HEK293 (cell line): ENCODE results near the gene VMAC.

Source experiments
- CTCF ChIA-PET: fragments of 350-600 bp; formaldehyde crosslinking; extraction: SDS; loops from one replicate; lab custom pipeline; 2021; ENCODE audit warnings: antibody characterized with exemption; lab: Yijun Ruan, JAX
- POLR2A ChIA-PET: fragments of 300-600 bp; formaldehyde crosslinking; extraction: SDS; loops from one replicate; lab custom pipeline; 2020; ENCODE audit warnings: antibody characterized with exemption, inconsistent platforms; lab: Yijun Ruan, JAX
- H3K27ac ChIP-seq: fragments of 200-500 bp; sonication (Bioruptor generic); 2 replicates; pipeline ENCODE4 v1.5.1; 2014; ENCODE audit warnings: low read depth, low read length, control low read depth, inconsistent platforms; ENCODE audit errors: extremely low read depth
- H3K36me3 ChIP-seq, 2 experiments: fragments of 200-500 bp in 1 of 2; sonication (Bioruptor generic) in 1 of 2; 1 replicate in 1 of 2; 2 replicates in 1 of 2; pipeline ENCODE4 v1.5.1; 2014 to 2017; ENCODE audit warnings: inconsistent platforms in 2 of 2, low read length in 2 of 2; ENCODE audit not compliant: control insufficient read depth in 2 of 2, insufficient read depth in 1 of 2
- H3K4me1 ChIP-seq: fragments of 200-500 bp; sonication (Bioruptor generic); 2 replicates; pipeline ENCODE4 v1.5.1; 2014; ENCODE audit warnings: mild to moderate bottlenecking, low read length, inconsistent platforms; ENCODE audit not compliant: control insufficient read depth, insufficient read depth
- H3K4me3 ChIP-seq: 2 replicates; pipeline ENCODE4 v1.5.1; 2011; ENCODE audit warnings: low read depth, mild to moderate bottlenecking, control low read depth, low read length, moderate library complexity
- H3K9me3 ChIP-seq: fragments of 200-500 bp; sonication (Bioruptor generic); 2 replicates; pipeline ENCODE4 v1.5.1; 2014; ENCODE audit warnings: low read depth, low read length, inconsistent platforms; ENCODE audit not compliant: control insufficient read depth, insufficient read depth
- AEBP2 ChIP-seq: fragments of 450-650 bp; formaldehyde crosslinking; IDR thresholded peaks from 2 replicates; pipeline ENCODE4 v1.5.1; 2016; ENCODE audit warnings: missing biosample characterization, missing genetic modification characterization, borderline replicate concordance
- FEZF1 ChIP-seq: fragments of 450-650 bp; formaldehyde crosslinking; IDR thresholded peaks from 2 replicates; pipeline ENCODE4 v1.5.1; 2016; ENCODE audit warnings: missing biosample characterization, missing genetic modification characterization
- GLIS1 ChIP-seq: fragments of 450-650 bp; formaldehyde crosslinking; IDR thresholded peaks from 2 replicates; pipeline ENCODE4 v1.5.1; 2016; ENCODE audit warnings: missing biosample characterization, missing genetic modification characterization
- KLF16 ChIP-seq: fragments of 450-650 bp; formaldehyde crosslinking; IDR thresholded peaks from 2 replicates; pipeline ENCODE4 v1.5.1; 2017; ENCODE audit warnings: missing biosample characterization, missing genetic modification characterization
- OSR2 ChIP-seq: fragments of 450-650 bp; formaldehyde crosslinking; IDR thresholded peaks from 2 replicates; pipeline ENCODE4 v1.5.1; 2016; ENCODE audit warnings: missing biosample characterization, missing genetic modification characterization
- PRDM4 ChIP-seq: fragments of 450-650 bp; formaldehyde crosslinking; IDR thresholded peaks from 2 replicates; pipeline ENCODE4 v1.5.1; 2017; ENCODE audit warnings: missing biosample characterization, missing genetic modification characterization
- SALL2 ChIP-seq: fragments of 450-650 bp; formaldehyde crosslinking; IDR thresholded peaks from 2 replicates; pipeline ENCODE4 v1.5.0; 2017; ENCODE audit warnings: missing biosample characterization, mild to moderate bottlenecking, missing genetic modification characterization, borderline replicate concordance
- SP2 ChIP-seq: fragments of 450-650 bp; formaldehyde crosslinking; IDR thresholded peaks from 2 replicates; pipeline ENCODE4 v1.5.1; 2016; ENCODE audit warnings: missing biosample characterization, missing genetic modification characterization
- ZIC2 ChIP-seq: fragments of 450-650 bp; formaldehyde crosslinking; IDR thresholded peaks from 2 replicates; pipeline ENCODE4 v1.5.1; 2016; ENCODE audit warnings: missing biosample characterization, missing genetic modification characterization
- ZNF121 ChIP-seq: fragments of 450-650 bp; formaldehyde crosslinking; IDR thresholded peaks from 2 replicates; pipeline ENCODE4 v1.5.1; 2016; ENCODE audit warnings: missing biosample characterization, missing genetic modification characterization
- ZNF146 ChIP-seq: fragments of 450-650 bp; formaldehyde crosslinking; IDR thresholded peaks from 2 replicates; pipeline ENCODE4 v1.5.1; 2016; ENCODE audit warnings: missing biosample characterization, missing genetic modification characterization
- ZNF157 ChIP-seq: fragments of 450-650 bp; formaldehyde crosslinking; IDR thresholded peaks from 2 replicates; pipeline ENCODE4 v1.5.1; 2016; ENCODE audit warnings: missing biosample characterization, missing genetic modification characterization
- ZNF175 ChIP-seq: fragments of 450-650 bp; formaldehyde crosslinking; IDR thresholded peaks from 2 replicates; pipeline ENCODE4 v1.5.1; 2016; ENCODE audit warnings: missing biosample characterization, missing genetic modification characterization
- ZNF23 ChIP-seq: fragments of 450-650 bp; formaldehyde crosslinking; IDR thresholded peaks from 2 replicates; pipeline ENCODE4 v1.5.1; 2016; ENCODE audit warnings: missing biosample characterization, missing genetic modification characterization, borderline replicate concordance
- ZNF24 ChIP-seq: fragments of 450-650 bp; formaldehyde crosslinking; IDR thresholded peaks from 2 replicates; pipeline ENCODE4 v1.5.1; 2016; ENCODE audit warnings: missing biosample characterization, missing genetic modification characterization
- ZNF341 ChIP-seq: fragments of 450-650 bp; formaldehyde crosslinking; IDR thresholded peaks from 2 replicates; pipeline ENCODE4; 2016; ENCODE audit warnings: low read depth, missing biosample characterization, missing genetic modification characterization
- ZNF391 ChIP-seq: fragments of 450-650 bp; formaldehyde crosslinking; IDR thresholded peaks from 2 replicates; pipeline ENCODE4 v1.5.1; 2016; ENCODE audit warnings: low read depth, missing biosample characterization, missing genetic modification characterization, borderline replicate concordance
- ZNF530 ChIP-seq: fragments of 450-650 bp; formaldehyde crosslinking; IDR thresholded peaks from 2 replicates; pipeline ENCODE4 v1.5.1; 2016; ENCODE audit warnings: low read depth, missing biosample characterization, missing genetic modification characterization
- ZNF585B ChIP-seq: fragments of 450-650 bp; formaldehyde crosslinking; IDR thresholded peaks from 2 replicates; pipeline ENCODE4 v1.5.1; 2016; ENCODE audit warnings: missing biosample characterization, missing genetic modification characterization
- ZNF600 ChIP-seq: fragments of 450-650 bp; formaldehyde crosslinking; IDR thresholded peaks from 2 replicates; pipeline ENCODE4 v1.5.1; 2016; ENCODE audit warnings: missing biosample characterization, missing genetic modification characterization
- ZNF623 ChIP-seq: fragments of 450-650 bp; formaldehyde crosslinking; IDR thresholded peaks from 2 replicates; pipeline ENCODE4 v1.5.1; 2016; ENCODE audit warnings: missing biosample characterization, missing genetic modification characterization
- ZNF658 ChIP-seq: fragments of 450-650 bp; formaldehyde crosslinking; IDR thresholded peaks from 2 replicates; pipeline ENCODE4; 2016; ENCODE audit warnings: missing biosample characterization, missing genetic modification characterization
- ZNF660 ChIP-seq: fragments of 450-650 bp; IDR thresholded peaks from 2 replicates; pipeline ENCODE4 v1.5.1; 2018; ENCODE audit warnings: missing biosample characterization, mild to moderate bottlenecking, missing genetic modification characterization
- ZNF776 ChIP-seq: fragments of 450-650 bp; formaldehyde crosslinking; IDR thresholded peaks from 2 replicates; pipeline ENCODE4 v1.5.0; 2017; ENCODE audit warnings: missing biosample characterization, missing genetic modification characterization, borderline replicate concordance
- TF ChIP-seq, protein P1 (sequence below): fragments of 450-650 bp; formaldehyde crosslinking; IDR thresholded peaks from 2 replicates; pipeline ENCODE4 v1.5.1; 2016; ENCODE audit warnings: missing biosample characterization, missing genetic modification characterization
- TF ChIP-seq, protein P2 (sequence below): fragments of 450-650 bp; formaldehyde crosslinking; IDR thresholded peaks from 2 replicates; pipeline ENCODE4 v1.5.1; 2016; ENCODE audit warnings: missing biosample characterization, missing genetic modification characterization

Gene VMAC

DNA sequence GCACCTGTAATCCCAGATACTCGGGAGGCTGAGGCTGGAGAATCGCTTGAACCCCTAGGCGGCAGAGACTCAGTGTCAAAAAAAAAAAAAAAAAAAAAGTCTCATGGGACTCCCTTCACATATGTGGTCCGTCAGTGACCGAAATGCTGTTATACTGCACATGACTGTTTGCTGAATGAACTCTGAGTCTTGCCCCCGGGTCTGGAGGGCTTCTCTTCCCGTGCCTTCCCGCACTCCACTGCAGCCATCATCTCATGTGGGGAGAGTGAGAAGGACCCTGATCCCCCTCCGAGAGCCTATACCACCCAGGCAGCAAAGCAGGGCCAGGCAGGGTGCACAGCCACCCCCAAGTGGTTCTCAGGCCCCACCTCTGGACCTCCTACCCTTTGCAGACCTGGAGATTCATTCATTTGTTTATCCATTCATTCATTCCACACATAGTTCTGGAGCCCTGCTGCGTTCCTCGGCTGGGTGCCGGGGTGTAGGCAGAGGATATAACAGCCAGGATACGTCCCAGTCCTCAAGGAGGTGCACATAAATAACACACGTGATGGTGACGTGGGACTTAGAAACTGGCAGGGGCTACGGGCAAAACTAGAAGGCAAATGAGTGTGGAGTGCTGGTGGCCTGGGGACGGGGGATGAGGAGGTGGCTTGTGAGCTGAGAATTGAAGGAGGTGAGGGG is 15.2 kb upstream of the VMAC start:
- POLR2A ChIA-PET: no interaction called here
- CTCF ChIA-PET: interaction anchor here (2.5 to 5.3 kb wide), 2 partner anchors 83 to 85 kb away, joined by 8 to 65 read pairs; partner anchors contain the start of gene NRTN

More for the DNA sequence above, 15.2 kb upstream of the VMAC start:
- Histone ChIP-seq H3K9me3 (no peaks in the 10 kb centered on the region), H3K4me1 (no peaks in the 10 kb centered on the region; the same call in 1 of the 2 replicates), H3K36me3 (peaks cover 0 to 2% of the 10 kb centered on the region in 2 experiments; a peak in 1 of 3 replicates), H3K4me3 (no peak overlapping the region), H3K27ac (no peak overlapping the region)
- TF ChIP-seq ZNF24: peak; percentile 59; the same call in 1 of the 2 replicates
- no peak for TF ChIP-seq KLF16
- TF ChIP-seq ZNF623: no peak
- no peak for TF ChIP-seq ZNF121 (tag by site-specific recombination)
- no peak for TF ChIP-seq ZNF391 (tag by site-specific recombination)
- no peak for TF ChIP-seq ZNF776
- no peak for TF ChIP-seq ZNF146
- TF ChIP-seq ZNF660 (tag by site-specific recombination): no peak
- no peak for TF ChIP-seq ZNF658 (tag by site-specific recombination)
- TF ChIP-seq ZNF530 (tag by site-specific recombination): no peak
- no peak for TF ChIP-seq ZNF600 (tag by site-specific recombination)
- no peak for TF ChIP-seq ZNF23 (tag by site-specific recombination)
- TF ChIP-seq GLIS1 (tag by site-specific recombination): peak; percentile 93
- TF ChIP-seq OSR2 (tag by site-specific recombination): no peak
- TF ChIP-seq ZIC2 (tag by site-specific recombination): peak; percentile 71
- TF ChIP-seq, protein P1, sequence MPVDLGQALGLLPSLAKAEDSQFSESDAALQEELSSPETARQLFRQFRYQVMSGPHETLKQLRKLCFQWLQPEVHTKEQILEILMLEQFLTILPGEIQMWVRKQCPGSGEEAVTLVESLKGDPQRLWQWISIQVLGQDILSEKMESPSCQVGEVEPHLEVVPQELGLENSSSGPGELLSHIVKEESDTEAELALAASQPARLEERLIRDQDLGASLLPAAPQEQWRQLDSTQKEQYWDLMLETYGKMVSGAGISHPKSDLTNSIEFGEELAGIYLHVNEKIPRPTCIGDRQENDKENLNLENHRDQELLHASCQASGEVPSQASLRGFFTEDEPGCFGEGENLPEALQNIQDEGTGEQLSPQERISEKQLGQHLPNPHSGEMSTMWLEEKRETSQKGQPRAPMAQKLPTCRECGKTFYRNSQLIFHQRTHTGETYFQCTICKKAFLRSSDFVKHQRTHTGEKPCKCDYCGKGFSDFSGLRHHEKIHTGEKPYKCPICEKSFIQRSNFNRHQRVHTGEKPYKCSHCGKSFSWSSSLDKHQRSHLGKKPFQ (tag by site-specific recombination): no peak
- TF ChIP-seq PRDM4 (tag by site-specific recombination): no peak
- TF ChIP-seq SP2 (tag by site-specific recombination): peak; percentile 25; the same call in 1 of the 2 replicates
- no peak for TF ChIP-seq ZNF157 (tag by site-specific recombination)
- no peak for TF ChIP-seq AEBP2 (tag by site-specific recombination)
- no peak for TF ChIP-seq ZNF175 (tag by site-specific recombination)
- TF ChIP-seq FEZF1: no peak
- TF ChIP-seq ZNF585B (tag by site-specific recombination): no peak
- TF ChIP-seq SALL2: no peak
- peak; percentile 89 for TF ChIP-seq ZNF341
- TF ChIP-seq, protein P2, sequence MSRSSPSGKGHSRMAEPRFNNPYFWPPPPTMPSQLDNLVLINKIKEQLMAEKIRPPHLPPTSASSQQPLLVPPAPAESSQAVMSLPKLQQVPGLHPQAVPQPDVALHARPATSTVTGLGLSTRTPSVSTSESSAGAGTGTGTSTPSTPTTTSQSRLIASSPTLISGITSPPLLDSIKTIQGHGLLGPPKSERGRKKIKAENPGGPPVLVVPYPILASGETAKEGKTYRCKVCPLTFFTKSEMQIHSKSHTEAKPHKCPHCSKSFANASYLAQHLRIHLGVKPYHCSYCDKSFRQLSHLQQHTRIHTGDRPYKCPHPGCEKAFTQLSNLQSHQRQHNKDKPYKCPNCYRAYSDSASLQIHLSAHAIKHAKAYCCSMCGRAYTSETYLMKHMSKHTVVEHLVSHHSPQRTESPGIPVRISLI (tag by site-specific recombination): peak; percentile 83
